ENCODE measurements around the gene SOX1. TPM values are rescaled to one million over a fixed set of nuclear protein-coding genes. Genes with fewer than 3 reads are reported as not detected.

The SOX1 gene
- total RNA-seq, 6 experiments from 2014 or later, result not detected

GRCh38 chr13:112074139-112074865 lies 7.4 kb downstream of the SOX1 start:
- intact Hi-C loops (cut with DNase I), result no loop called here
- H3K27me3 ChIP-seq, result peaks cover 0 to 41% of the 10 kb centered on the region in 2 donors
- no peak overlapping the region for H3K4me3 ChIP-seq
- WGBS (ENCODE audit: insufficient coverage, low coverage, low lambda C conversion rate, missing lambda C conversion rate), result 6% methylated on average over 16 of the region's 17 CpGs
- H3K36me3 ChIP-seq, result no peaks in the 10 kb centered on the region
- ATAC-seq, result no peak
- no peak overlapping the region for H3K27ac ChIP-seq
- no peak for TF ChIP-seq POLR2A (IDR thresholded peaks at IDR 0.05)
- no peak for TF ChIP-seq CTCF (IDR thresholded peaks at IDR 0.05)
- H3K9me3 ChIP-seq, result no peaks in the 10 kb centered on the region
- H3K4me1 ChIP-seq, result no peaks in the 10 kb centered on the region
- DNase-seq, result no peak

GRCh38 chr13:112077729-112078128 lies 10.8 kb downstream of the SOX1 start:
- H3K27me3 ChIP-seq, result peaks cover 0 to 27% of the 10 kb centered on the region in 2 donors
- H3K9me3 ChIP-seq, result no peaks in the 10 kb centered on the region
- no peaks in the 10 kb centered on the region for H3K36me3 ChIP-seq
- WGBS (ENCODE audit: insufficient coverage, low coverage, low lambda C conversion rate, missing lambda C conversion rate), result 14% methylated on average over 3 of the region's 3 CpGs
- ATAC-seq, result no peak
- DNase-seq, result no peak
- no peak overlapping the region for H3K4me3 ChIP-seq
- H3K27ac ChIP-seq, result no peak overlapping the region
- no peaks in the 10 kb centered on the region for H3K4me1 ChIP-seq
- TF ChIP-seq POLR2A (IDR thresholded peaks at IDR 0.05), result no peak
- no peak for TF ChIP-seq CTCF (IDR thresholded peaks at IDR 0.05)
- intact Hi-C loops (cut with DNase I), result no loop called here

- TF ChIP-seq POLR2A (IDR thresholded peaks at IDR 0.05) (no peak), CTCF (IDR thresholded peaks at IDR 0.05) (no peak)
- Histone ChIP-seq H3K4me3 (no peak overlapping the region), H3K27me3 (peaks cover 0 to 23% of the 10 kb centered on the region in 2 donors), H3K4me1 (no peaks in the 10 kb centered on the region), H3K27ac (no peak overlapping the region), H3K9me3 (no peaks in the 10 kb centered on the region), H3K36me3 (no peaks in the 10 kb centered on the region)
- DNase-seq, result no peak
- intact Hi-C loops (cut with DNase I), result no loop called here
- no peak for ATAC-seq
- WGBS (ENCODE audit: insufficient coverage, low coverage, low lambda C conversion rate, missing lambda C conversion rate), result 9% methylated on average over 6 of the region's 16 CpGs
Observed at GRCh38 chr13:112078216-112078615, 11.3 kb downstream of the SOX1 start.

GRCh38 chr13:112078879-112079531 lies 12.1 kb downstream of the SOX1 start:
- H3K9me3 ChIP-seq, result peaks cover 0 to 4% (median 0%) of the 10 kb centered on the region in 4 donors
- no peak for ATAC-seq
- intact Hi-C loops (cut with DNase I), result no loop called here
- H3K27ac ChIP-seq, result no peak overlapping the region
- DNase-seq, result no peak
- H3K4me1 ChIP-seq, result no peaks in the 10 kb centered on the region
- TF ChIP-seq CTCF (IDR thresholded peaks at IDR 0.05) (no peak), POLR2A (IDR thresholded peaks at IDR 0.05) (no peak)
- 23% methylated on average over 2 of the region's 4 CpGs for WGBS (ENCODE audit: insufficient coverage, low coverage, low lambda C conversion rate, missing lambda C conversion rate)
- no peak overlapping the region for H3K4me3 ChIP-seq
- H3K36me3 ChIP-seq, result no peaks in the 10 kb centered on the region
- peaks cover 0 to 15% of the 10 kb centered on the region in 2 donors for H3K27me3 ChIP-seq
